ENCODE data around the gene MYO1B.

- TF ChIP-seq CTCF (IDR thresholded peaks at IDR 0.05) (no peak), POLR2A (IDR thresholded peaks at IDR 0.05) (no peak), EP300 (IDR thresholded peaks at IDR 0.05) (no peak)
Measured at GRCh38 chr2:191292869-191293268, 47.7 kb downstream of the MYO1B start.

Data from sigmoid colon (tissue), 4 donors.